ENCODE results near the gene DCP1B.

- TF ChIP-seq CTCF (IDR thresholded peaks at IDR 0.05) (no peak), POLR2A (IDR thresholded peaks at IDR 0.05) (no peak)
These were observed 34.8 kb upstream of the DCP1B start for GRCh38 chr12:2039034-2039433.
